ENCODE measurements around the gene VEGFB.

The VEGFB gene

GRCh38 chr11:64284962-64285884 is 50.8 kb downstream of the VEGFB start, which contains the start of gene GPR137:
Gene GPR137 (plus strand): TSS chr11:64285848. CDS start chr11:64286525, 677 bp downstream.
- DNase-seq = peak; percentile 95

GRCh38 chr11:64285885-64286800 is 51.8 kb downstream of the VEGFB start:
- peak; percentile 83 for DNase-seq

- no peak for DNase-seq
These were observed 52.4 kb downstream of the VEGFB start for GRCh38 chr11:64286801-64287159.

DNA sequence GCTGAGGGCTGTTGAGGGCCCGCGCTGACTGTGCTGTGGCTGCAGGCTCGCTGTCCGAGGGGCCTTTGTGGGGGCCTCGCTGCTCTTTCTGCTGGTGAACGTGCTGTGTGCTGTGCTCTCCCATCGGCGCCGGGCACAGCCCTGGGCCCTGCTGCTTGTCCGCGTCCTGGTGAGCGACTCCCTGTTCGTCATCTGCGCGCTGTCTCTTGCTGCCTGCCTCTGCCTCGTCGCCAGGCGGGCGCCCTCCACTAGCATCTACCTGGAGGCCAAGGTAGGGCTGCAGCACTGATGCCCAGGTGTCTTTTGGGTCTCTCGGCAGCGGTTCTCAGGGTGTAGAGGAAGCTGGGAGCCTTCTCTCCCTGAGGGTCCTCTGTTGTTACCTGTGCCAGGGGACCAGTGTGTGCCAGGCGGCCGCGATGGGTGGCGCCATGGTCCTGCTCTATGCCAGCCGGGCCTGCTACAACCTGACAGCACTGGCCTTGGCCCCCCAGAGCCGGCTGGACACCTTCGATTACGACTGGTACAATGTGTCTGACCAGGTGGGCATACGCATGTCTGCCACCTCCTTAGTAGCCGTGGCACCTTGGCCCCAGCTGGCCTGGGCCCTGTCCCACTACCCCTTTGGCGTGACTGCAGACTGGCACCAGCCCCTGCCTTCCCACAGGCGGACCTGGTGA is 53.4 kb downstream of the VEGFB start:
- DNase-seq = no peak

- no peak for DNase-seq
These were observed 54.0 kb downstream of the VEGFB start for GRCh38 chr11:64288353-64288750.

Data from RPMI8226 (cell line).